ENCODE data around the gene SPATA19.
"Not testable (repeated sequence)": the region's sequence is repeated elsewhere in the genome, so short reads cannot be mapped to it uniquely, and the experiment has no call there.

The SPATA19 gene, protein sequence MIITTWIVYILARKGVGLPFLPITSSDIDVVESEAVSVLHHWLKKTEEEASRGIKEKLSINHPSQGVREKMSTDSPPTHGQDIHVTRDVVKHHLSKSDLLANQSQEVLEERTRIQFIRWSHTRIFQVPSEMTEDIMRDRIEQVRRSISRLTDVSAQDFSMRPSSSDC

DNA sequence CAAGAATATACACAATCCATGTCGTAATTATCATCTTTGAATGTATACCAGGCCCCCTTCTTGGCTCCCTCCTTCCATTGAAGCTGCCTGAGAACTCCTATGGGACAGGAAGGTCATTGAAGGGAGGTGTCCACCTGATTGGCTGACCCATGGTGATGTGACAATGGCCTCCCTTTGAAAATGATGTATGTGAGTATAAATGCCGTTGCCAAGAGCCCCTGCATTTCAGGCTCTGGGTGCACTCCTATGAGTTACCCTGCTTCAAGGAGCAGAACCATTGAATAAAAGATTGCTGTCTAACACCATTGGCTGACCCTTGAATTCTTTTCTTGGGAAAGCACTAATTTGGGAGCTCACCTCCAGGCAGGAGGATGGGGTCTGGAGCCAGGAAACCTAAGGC lies at the start of gene SPATA19:
Gene SPATA19, minus strand, starts transcription at position 101 of the 400 bp plus-strand sequence. Its CDS starts 67 bp downstream, at position 34.
- no peak for DNase-seq (ENCODE audit: low read depth)

- no peak for DNase-seq (ENCODE audit: low read depth)
Observed at GRCh38 chr11:133895061-133895479, 49.8 kb upstream of the SPATA19 start.

DNA sequence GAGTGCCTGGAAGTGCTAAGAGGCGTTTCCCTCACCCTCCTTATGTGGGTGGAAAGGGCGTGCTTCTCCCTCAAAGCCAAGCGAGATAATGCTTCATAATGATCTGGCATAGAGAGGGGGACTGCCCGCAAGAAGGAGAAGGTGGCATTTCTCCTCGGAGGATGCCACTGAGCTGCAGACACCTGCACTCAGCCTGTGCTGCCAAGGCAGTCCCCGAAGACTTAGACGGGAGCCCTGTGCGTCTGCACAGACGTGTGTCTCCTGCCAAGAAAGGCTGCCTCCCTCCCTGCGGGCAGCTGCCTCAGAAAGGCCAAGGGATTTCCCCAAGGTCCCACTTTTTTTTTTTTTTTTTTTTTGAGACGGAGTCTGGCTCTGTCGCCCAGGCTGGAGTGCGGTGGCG lies 48.1 kb upstream of the SPATA19 start:
- no peak for DNase-seq (ENCODE audit: low read depth)

- DNase-seq (ENCODE audit: low read depth) = no peak
Observed at GRCh38 chr11:133892584-133893380, 47.5 kb upstream of the SPATA19 start.

DNA sequence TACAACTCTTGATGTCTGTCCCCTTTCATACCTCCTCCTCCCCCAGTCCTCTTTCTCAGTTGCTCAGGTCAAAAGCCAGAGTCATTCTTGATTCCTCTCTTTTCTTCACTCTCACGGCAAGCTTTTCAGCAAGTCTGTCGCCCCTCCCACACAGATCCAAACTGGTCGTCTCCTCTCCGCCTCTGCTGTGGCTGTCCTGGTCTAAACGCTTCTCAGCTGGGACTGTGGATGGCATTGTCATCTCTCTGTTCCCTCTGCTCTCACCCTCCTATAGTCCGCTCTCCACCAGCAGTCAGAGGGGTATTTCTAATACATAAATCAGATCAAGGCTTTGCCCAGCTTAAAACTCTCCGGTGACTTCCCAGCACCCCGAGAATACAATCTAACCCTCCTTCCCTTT lies 46.8 kb upstream of the SPATA19 start:
- DNase-seq (ENCODE audit: low read depth) = no peak

DNA sequence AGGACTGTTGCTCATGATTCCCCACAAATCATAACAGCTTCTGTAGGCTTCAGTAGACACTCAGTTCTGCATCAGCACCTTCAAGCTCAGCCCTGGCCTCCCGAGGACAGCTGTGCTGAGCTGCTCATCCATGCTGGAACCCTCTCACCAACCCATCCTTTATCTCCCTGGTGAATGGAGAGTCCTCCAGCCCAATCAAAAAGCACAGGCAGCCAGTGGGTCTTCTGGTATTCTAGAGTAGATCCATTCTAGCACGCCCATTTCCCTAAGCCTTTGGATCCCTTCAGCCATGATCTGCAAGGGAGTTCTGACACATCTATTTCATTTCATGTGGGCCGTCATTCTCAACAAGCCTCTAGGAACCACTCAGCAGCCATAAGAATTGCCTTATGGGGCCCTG lies 44.6 kb upstream of the SPATA19 start:
- no peak for DNase-seq (ENCODE audit: low read depth)

DNA sequence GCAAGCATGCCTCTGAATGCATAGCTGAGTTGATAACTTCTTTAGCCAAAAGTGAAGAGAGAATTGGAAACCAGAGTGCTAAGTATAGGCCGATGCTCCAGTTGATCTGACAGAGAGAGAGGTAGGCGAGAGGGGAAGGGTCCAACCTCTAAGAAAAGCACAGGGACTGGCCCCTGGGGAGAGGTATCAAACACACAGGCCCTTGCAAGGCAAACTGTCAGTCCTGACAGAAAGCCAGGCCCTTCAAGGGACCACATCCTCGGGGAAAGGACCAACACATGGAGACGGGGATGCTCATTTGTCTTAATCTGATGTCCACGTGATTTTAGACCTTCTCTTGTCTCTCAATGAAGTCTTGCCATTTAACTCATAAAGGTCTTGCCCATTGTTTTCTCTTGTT lies 43.9 kb upstream of the SPATA19 start:
- no peak for DNase-seq (ENCODE audit: low read depth)

DNA sequence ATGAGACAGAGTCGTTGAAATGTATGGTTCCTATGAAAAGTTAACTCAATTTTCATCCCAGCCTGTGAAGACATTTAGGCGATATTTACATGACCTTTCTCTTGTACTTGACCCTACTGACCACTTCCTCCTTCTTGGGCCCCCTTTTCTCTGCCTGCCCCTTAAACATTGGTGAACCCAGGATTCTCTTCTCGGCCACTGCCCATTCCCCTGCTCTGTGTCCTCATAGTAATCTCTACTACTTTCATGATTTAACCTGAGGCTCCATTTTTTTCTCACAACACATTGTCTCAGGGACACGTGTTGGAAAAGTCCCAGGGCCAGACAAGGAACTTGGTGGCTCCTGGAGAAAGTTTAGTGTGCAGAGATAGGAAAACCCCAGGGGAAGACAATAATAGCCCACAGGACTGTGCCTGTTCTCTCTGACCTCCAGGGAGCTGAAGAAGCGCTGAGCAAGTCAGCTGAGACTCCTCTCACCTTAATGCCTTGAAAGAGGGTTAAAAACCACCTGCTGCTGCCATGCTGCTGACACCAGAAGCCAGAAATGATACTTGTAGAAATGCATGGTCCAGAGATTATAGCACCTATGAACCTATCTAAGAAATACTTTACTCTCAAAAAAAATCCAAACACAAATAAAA lies 42.5 kb upstream of the SPATA19 start:
- no peak for DNase-seq (ENCODE audit: low read depth)

GRCh38 chr11:133886029-133886428 lies 40.7 kb upstream of the SPATA19 start:
- DNase-seq (ENCODE audit: low read depth) = no peak

DNA sequence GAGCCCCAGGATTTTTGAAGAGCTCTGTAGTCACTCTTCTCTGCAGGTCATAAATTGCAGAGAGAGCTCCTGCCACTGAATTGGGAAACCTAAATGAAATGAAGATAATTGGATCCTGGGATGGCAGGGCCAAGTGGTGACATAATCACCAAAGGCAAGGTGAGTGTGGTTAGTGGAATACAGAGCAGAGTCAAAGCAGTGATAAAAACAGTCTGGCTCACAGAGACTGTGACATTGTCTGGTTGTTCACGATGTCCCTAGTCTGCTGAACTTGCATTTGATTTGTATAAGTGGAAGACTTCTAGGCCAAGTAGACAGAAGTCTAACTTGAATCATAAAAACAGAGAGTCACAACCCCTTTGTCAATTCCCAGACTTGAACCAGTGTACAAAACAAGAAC lies 26.8 kb upstream of the SPATA19 start:
- DNase-seq (ENCODE audit: low read depth) = no peak

- DNase-seq (ENCODE audit: low read depth) = no peak
Observed at GRCh38 chr11:133867456-133867855, 22.1 kb upstream of the SPATA19 start.

DNA sequence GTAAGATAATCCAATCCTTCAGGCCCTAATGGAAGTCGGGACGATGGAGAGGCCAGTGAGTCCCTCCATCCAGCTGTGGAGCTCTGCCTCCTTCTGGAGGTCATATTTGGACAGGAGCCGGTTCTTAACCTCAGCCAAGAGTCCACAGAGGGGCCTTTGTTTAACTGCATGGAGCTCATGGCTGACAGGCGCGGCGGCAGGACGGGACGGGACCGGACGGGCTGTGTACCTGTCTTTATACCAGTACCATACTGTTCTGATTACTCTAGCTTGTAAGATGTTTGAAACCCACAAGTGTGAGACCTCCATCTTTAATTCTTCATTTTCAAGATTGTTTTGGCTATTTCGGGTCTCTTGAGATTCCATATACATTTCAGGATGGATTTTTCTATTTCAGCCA lies 20.2 kb upstream of the SPATA19 start:
- DNase-seq (ENCODE audit: low read depth) = no peak

DNA sequence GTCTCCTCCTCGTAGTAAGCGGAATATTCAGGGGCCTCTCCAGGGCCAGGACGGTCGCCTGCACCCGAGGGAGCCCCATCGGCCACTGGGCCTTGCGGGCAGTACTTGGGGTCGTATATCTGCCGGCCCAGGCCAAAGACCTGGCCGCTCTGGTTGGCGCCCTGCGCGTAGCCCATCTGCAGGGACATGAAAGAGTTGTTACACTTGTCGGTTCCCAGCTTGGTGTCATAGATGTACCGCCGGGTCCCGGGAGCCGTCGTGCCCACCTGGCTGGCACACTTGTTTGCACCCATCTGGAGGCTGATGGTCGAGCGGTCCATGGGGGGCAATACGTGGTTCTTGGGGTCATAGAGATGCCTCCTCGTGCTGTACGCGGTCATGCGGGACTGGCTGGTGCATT lies 19.4 kb upstream of the SPATA19 start:
- DNase-seq (ENCODE audit: low read depth) = no peak

- DNase-seq (ENCODE audit: low read depth) = no peak
Observed at GRCh38 chr11:133860151-133860550, 14.8 kb upstream of the SPATA19 start.

GRCh38 chr11:133854330-133854960 lies 9.1 kb upstream of the SPATA19 start:
- DNase-seq (ENCODE audit: low read depth) = not testable (repeated sequence)

DNA sequence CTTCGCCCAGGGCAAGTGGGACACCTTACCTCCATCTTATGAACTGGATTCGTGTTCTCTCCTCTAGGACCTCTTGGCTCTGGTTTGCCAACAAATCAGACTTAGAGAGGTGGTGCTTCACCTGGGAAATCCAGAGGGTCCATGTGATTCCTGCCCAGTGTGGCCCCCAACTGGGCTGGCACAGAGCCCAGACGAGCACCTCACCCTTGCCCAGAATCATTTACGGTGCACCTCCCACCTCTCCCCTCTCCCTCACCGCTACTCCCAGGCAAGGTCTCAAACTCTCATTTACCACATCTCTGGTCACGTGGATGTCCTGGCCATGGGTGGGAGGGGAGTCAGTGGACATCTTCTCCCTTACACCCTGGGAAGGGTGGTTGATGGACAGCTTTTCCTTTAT lies 1.1 kb downstream of the SPATA19 start:
- no peak for DNase-seq (ENCODE audit: low read depth)

DNA sequence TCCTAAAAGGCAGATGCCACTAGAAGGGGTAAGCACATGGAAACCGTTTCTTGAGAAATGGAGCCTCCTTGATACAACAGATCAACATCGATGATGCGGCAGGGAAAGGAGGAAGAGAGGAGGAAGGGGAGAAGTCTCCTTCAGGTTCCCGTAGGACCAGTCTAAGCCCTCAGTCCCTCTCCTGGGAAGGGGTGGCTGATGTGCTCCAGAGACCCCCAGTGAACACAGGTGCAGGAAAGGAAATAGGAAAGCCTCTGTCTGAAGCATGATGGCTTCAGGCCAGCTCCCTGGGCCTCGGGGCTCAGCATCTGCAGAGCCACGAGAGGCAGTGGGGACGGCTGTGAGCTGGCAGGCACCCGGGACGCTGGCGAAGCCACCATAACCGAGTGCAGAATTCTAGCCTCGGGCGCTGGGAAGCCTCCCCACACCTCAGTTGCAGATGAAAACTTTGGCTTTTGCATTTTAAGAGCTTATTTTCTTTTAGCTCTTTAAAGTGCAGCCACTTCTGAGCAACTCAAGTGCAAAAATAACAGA lies 1.8 kb downstream of the SPATA19 start:
- DNase-seq (ENCODE audit: low read depth) = no peak

DNA sequence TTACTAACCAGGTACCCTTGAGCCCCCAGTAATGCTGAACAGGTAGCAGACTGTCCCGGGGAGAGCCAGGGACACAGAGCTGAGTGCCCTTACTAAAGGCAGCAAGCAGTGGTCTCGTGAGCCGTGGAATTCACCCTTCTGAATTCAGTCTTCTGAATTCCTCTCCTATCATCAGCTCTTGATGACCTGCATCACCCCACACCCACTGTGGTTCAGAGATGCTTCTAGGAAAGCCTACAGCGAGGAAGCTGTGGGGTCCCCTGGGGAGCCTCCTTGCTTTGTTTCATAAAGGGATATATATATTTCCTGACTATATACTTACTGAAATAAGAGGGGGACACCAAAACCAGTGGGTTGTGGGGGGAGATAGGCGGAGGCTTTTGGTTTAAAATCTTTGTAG lies 2.6 kb downstream of the SPATA19 start:
- DNase-seq (ENCODE audit: low read depth) = no peak

- DNase-seq (ENCODE audit: low read depth) = no peak
Observed at GRCh38 chr11:133842053-133842452, 3.3 kb downstream of the SPATA19 start.

GRCh38 chr11:133841279-133842043 lies 3.9 kb downstream of the SPATA19 start:
- no peak for DNase-seq (ENCODE audit: low read depth)

DNA sequence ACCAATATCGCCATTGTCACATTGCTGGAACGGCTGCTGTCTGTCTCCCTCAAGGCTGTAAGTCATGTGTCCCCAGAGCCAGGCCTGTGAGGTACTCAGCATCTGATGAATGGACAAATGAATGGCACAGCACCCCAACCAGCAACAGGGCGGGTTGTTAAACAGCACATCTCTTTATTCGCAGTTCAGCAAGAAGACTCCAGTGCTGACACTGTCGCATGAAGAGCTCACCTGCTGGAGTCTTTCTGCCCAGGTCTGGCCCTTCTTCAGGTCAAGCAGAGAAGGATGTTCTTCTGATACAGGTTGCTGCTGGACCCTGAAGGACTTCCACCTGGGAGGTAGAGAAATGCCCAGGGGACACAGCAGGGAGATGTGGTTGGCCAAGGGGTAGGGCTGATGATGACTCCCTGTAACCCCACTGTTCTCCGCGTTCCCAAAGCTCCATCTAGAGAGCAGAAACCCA lies 4.8 kb downstream of the SPATA19 start:
- DNase-seq (ENCODE audit: low read depth) = no peak

All from iris pigment epithelial cell (primary cell).